Forelimb muscle (tissue), 1 donor: ENCODE results near the gene CUL1. TPM values are rescaled to one million over a fixed set of nuclear protein-coding genes. Genes with fewer than 3 reads are reported as not detected.

Experiments used
- DNase-seq: peaks from one replicate; pipeline ENCODE4 v3.0.0-alpha.2; 2013; ENCODE audit warnings: low read depth
- polyA plus RNA-seq: library from polyadenylated mRNA; unstranded; fragments of 120-200 nt; gene quantifications from one replicate; pipeline ENCODE4 v1.2.1, GENCODE V29; 2013; ENCODE audit not compliant: insufficient read length

CUL1 gene
- polyA plus RNA-seq, 1 donor, result 54.1 TPM

DNA sequence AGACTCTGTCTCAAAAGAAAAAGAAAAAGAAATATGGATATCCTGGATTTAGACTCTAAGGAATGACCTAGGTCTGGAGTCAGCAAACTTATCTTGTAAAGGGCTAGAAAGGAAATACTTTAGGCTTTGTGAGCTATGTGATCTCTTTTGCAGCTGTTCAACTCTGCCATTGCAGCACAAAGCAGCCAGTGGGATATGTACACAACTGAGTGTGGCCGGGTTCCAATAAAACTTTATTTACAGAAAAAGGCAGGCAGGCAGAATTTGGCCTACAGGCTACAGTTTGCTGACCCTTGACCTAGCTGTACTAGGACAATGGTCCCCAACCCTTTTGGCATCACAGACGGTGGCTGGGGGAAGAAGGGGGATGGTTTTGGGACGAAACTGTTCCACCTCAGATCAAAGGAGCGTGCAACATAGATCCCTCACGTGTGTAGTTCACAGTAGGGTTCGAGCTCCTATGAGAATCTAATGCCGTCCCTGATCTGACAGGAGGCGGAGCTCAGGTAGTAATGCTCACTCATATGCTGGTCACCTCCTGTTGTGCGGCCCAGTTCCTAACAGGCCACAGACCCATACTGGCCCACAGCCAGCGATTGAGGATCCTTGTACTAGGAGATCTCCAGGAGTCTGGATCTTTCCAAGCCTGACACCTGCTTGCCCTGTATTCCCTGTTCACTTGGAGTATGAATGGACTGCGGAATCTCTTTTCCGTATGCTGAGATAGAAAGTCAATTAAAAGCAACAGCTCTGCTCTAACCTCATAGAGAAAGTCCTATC, 63.0 kb downstream of the CUL1 start:
- no peak for DNase-seq

DNA sequence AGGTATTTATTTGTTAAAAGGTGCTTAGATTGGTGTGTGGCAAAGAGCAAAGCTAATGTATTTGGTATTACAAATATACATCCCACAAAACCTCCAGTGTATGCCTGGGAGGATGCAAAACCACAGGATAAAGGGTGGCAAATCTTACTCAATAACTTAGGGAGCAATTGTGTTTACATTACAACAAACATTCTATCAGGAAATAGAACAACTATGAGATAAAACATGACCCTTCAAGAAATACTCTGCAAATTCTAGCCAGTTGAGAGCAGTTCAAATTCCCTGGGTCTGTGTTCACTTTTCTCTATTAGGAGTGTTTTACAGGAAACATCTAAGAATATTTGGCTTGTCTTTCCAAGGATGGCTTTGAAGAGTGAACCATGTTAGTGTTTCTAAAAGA, 64.9 kb downstream of the CUL1 start:
- no peak for DNase-seq

DNA sequence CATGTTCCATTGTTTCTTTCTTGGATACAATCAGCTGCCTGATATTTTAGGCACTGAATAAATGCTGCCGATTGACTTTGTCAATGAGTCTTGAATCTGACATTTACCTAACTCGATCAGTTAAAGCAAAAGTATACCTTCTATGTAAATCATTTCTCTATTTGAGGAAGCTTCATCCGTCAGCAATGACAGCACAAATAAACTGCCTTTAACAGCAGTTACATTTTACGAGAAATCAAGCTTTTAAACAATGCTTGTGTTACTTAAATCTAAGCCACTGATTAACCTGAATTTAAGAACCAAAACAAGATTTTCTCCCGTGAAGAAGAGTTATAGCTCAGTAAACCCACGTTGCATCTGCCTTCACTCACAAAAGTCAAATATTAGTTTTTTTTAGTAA, 71.3 kb downstream of the CUL1 start:
- no peak for DNase-seq

DNA sequence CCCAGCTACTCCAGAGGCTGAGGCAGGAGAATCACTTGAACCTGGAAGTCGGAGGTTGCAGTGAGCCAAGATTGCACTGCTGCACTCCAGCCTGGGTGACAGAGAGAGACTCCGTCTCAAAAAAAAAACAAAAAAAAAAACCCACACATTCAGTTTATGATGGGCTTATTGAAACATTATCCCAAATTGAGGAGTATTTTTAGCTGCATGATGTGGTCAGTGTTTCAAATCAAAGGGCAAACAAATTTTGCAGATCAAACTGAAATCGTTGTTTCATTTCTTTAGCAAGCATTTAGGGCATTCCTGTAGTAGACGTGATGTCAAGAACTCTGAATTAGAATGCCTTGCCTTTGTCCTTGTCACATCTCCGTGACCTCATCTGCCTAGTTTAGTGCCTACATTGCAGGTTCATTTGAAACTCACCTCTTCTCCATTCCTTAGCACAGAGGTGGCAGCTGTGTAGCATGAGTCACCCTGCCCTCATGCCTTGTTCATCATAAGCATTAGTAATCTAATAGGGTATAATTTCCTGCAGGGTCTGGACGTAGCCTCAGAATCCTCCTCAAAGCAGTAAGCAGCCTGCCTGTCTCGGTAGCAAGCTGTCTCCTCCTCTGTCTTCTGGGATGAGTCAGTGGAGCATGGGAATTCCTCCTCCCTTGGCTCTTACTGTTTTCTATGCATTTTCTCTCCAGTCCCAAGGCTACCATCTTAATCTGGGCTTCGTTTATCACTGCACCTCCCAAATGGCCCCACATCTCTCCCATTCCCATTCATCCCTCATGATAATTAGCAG, 73.8 kb downstream of the CUL1 start:
- no peak for DNase-seq

DNA sequence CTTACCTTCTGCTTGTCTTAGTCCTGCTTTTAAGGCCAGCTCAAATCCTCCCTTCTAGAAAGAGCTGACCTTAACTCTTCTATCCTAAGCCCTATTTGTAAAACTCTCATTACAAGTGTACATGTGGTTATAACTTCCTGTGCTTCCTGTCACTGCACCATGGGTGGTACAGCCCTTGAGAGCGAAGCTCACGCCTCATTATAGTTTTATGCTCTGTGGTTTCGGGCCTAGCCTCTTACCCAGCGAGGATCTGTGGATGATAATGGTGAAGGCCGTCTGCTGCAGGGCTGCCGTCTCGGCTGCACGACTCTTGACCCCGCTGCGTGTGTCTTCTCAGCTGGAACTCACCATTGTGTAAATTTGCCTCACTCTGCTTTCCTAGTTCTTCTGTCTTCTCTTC, 74.6 kb downstream of the CUL1 start:
- no peak for DNase-seq

DNA sequence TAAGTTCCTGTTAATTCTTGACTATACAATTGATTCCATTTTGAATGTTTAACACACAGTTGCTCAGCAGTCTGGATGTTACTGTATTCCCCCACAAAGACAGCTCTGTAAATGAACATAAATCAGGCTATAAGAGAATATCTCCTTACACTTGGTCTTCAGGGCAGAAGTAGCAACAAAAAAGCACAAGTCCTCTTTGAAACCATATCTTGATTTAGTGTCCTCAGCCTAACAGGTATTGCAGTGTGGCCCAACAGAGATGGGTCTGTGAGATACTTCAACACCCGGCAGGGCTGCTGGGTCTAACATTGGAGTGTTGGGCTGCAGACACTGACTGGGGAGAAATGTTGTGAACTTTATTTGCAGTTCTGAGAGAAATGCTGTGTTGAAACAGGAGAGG, 75.8 kb downstream of the CUL1 start:
- DNase-seq, result no peak

- DNase-seq, result no peak
Observed at GRCh38 chr7:148782757-148783456, 84.2 kb downstream of the CUL1 start.

DNA sequence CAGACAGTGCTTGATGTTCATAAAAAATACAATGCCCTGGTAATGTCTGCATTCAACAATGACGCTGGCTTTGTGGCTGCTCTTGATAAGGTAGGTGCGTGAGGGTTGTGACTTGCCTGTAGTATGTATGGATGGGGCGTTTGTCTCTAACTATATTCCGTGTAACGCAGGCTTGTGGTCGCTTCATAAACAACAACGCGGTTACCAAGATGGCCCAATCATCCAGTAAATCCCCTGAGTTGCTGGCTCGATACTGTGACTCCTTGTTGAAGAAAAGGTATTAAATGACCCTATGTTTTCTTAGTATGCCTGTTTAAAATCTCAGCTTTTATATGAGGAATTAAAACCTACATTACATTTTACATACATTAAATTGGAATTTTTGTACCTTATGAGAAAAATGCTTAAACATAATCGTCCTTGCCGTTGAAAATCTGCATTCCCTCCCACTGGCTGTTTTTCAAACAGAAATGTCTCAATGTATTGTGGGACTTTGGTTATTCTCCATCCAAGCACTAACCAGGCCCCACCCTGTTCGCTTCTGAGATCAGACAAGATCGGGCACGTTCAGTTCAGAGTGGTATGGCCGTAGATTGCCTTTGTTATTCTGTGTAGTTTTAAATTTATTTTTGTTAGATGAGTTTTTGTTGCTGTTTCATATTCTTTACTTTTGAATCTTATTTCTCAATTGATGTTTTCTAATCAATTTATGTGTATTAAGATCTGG, 85.3 kb downstream of the CUL1 start:
- DNase-seq, result no peak

DNA sequence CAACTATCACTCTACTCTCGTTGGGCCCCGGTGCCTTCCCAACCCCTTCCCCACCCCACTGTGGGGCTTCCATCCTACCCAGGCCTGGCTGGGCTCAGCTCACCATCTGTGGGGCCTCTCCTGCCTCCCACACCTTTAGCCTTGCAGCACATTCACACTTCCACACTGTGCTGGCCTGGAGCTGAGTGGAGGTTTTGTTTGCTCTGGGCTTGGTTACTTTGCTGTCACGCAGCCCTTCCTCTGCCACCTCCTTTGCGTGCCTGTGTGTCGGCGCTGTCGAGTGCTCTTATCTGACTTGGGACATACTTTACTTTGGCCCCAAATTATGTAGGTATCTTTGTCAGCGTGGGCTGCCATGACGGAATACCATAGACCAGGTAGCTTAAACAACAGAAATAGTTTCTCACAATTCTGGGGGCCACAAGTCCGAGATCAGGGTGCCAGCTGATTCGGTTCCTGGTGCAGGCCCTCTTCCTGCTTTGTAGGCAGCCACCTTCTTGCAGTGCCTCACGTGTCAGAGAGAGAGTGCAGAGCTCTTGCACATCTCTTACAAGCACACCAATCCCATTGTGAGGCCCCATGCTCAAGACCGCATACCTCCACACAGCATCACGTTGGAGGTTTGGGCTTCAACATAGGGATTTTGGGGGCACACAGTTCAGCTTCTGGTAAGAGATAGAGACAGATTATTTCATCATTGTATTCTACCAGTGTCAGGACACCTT, 89.0 kb downstream of the CUL1 start:
- no peak for DNase-seq

- no peak for DNase-seq
Observed at GRCh38 chr7:148789220-148789619, 90.5 kb downstream of the CUL1 start.

DNA sequence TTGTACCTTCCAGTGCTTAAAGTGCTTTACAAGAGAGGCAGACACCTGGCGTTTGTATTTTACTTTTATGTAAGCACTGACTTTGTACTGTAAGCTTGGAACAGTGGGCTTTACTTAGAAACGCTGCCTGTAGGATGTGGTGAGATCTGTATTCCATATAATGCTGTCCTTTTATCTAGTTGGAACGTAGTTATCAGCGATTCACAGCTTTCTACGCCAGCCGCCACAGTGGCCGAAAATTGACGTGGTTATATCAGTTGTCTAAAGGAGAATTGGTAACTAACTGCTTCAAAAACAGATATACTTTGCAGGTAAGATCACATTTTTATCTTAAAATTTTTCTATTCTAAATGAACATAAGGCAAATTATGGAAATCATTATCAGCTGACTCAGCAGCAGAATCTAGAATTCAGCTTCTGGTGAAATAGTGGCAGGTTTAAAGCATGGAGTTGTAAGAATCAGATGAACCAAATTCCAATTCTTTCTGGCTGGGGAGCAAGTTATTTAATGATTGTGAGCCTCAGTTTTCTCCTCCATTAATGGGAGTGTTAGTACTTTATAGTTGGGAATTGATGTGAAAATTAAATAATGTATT, 91.5 kb downstream of the CUL1 start:
- DNase-seq, result no peak

DNA sequence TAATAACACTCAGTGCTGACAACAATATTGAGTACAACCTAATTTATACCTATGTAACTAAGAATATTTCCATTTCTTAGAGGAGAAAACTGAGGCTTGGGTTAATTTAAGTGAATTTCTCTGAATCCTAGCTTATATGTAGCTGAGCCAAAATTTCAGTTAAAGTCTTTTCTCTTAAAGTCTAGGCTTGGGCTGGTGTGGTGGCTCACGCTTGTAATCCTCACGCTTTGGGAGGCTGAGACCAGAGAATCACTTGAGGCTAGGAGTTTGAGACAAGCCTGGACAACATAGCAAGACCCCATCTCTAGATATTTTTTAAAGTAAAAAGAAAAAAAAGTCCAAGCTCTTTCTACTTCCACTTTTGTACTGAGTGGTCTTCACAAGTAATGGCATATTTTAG, 92.1 kb downstream of the CUL1 start:
- no peak for DNase-seq

DNA sequence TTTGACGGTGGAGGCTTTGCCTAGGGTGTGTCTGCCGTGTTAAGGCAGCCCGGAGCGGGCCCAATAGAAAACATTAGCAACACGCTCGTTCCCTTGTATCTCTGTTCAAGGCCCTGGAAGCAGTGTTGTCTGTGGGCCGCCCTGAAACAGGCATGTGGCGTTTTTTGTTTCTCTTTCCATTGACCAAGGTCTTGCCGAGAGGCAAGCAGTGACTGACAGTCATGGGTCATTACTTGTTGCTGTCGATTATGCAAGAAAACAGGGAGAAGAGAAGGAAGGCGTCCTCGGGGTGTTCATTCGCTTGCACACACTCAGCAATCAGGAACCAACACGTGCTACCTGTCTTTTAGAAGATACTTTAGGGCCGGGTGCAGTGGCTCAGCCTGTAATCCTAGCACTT, 92.8 kb downstream of the CUL1 start:
- no peak for DNase-seq

- DNase-seq, result no peak
Observed at GRCh38 chr7:148793590-148793989, 94.9 kb downstream of the CUL1 start.

GRCh38 chr7:148794476-148794875, 95.8 kb downstream of the CUL1 start:
- no peak for DNase-seq

GRCh38 chr7:148796841-148797240, 98.1 kb downstream of the CUL1 start:
- no peak for DNase-seq

DNA sequence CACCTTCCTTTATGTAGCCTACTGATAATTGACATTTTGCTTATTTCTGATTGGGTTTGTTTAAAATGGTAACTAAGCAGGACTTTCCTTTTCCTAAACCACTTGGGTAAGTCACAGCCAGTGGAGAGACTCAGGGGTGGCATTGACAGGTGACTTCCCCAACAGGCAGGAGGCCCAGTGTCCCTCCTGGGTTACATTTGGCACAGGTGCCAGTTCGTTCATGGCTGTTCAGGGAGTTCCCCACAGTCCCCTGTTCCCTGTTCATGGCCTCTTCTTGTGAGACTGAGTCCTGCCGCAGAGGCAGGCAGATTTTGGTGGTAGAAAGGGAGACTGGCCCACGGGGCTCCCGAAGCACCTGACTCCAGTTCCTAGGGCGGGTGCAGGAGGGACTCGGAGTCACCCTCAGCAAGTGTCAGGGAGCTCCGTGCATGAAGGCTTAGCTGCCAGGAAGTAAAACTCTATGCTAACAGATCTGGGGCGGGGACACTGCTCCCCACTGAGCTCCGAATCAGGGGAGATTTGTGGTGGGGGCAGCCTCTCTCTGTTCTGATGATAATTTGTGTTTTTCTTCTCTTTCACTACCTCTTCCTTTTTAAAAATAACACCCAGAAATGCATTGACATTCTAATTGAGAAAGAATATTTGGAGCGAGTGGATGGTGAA, 101.3 kb downstream of the CUL1 start:
- DNase-seq, result no peak

DNA sequence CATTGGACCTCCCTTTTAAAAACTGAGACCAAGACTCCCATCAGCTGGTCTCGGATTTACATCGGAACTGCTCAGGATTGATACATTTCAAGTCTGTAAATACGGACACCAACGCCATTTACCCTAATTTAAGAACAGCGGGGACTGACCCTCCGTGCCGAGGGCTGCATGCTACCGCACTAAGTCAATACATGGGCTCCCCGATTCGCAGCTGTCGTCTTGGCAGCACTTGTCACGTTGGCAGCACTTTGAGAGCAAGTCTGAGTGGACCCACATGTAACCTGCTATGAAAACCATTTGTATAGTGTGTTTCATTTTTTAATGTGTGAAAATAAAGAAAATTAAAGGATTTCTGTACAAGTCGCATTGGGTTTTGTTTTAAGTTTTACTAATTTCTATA, 102.0 kb downstream of the CUL1 start:
- no peak for DNase-seq

- no peak for DNase-seq
Observed at GRCh38 chr7:148802101-148802493, 103.4 kb downstream of the CUL1 start.

DNA sequence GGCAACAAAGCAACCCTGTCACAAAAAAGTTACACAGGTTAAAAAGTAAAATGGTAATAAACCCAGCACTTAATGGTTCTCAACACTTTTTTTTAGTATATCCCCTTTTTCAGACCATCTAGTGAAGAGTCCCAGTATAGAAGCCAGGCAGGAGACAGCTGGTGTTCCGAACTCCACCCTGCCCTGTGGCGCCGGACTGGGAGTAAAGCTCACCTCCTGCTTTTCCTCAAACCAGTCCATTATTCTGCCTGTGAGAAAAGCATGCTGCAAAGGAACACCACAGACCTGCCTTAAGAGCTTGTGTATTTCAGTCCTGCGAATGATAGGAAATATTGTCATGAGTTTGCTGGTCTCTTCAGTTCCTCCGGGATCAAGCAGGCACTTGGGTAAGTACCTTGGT, 104.4 kb downstream of the CUL1 start:
- no peak for DNase-seq
